CD14-positive monocyte (primary cell): ENCODE results near the gene VEPH1. TPM values are rescaled to one million over a fixed set of nuclear protein-coding genes. Genes with fewer than 3 reads are reported as not detected.

ENCODE experiments used
- DNase-seq, 3 donors: peaks; one replicate each; pipeline ENCODE4 v3.0.0-alpha.2; 2011 to 2022
- H2AFZ ChIP-seq: 2 replicates; pipeline ENCODE4 v1.6.0; 2012; ENCODE audit warnings: mild to moderate bottlenecking, low read depth, low read length, inconsistent platforms; ENCODE audit not compliant: insufficient read depth, poor library complexity, severe bottlenecking
- H3K27ac ChIP-seq, 2 donors: 1 replicate in 1 of 2; 2 replicates in 1 of 2; pipeline ENCODE4 v1.5.1; 2012 to 2013; ENCODE audit warnings: low read length in 2 of 2, control low read depth in 1 of 2, inconsistent platforms in 1 of 2, low read depth in 1 of 2, mild to moderate bottlenecking in 1 of 2
- H3K27me3 ChIP-seq, 2 donors: one replicate each; pipeline versions ENCODE4 v1.6.0 to v1.6.1; 2011 to 2013; ENCODE audit warnings: low read length in 2 of 2; ENCODE audit not compliant: control insufficient read depth in 2 of 2, insufficient read depth in 2 of 2
- H3K36me3 ChIP-seq, 2 donors: replicated peaks in 1 of 2; 1 replicate in 1 of 2; 2 replicates in 1 of 2; pipeline versions ENCODE4 v1.5.1 to v1.6.1; 2012 to 2013; ENCODE audit warnings: low read length in 2 of 2, control low read depth in 1 of 2, inconsistent platforms in 1 of 2, mild to moderate bottlenecking in 1 of 2; ENCODE audit not compliant: insufficient read depth in 2 of 2, control insufficient read depth in 1 of 2
- H3K4me1 ChIP-seq, 2 donors: 1 replicate in 1 of 2; 2 replicates in 1 of 2; pipeline versions ENCODE4 v1.5.1 to v1.6.1; 2012 to 2013; ENCODE audit warnings: low read length in 2 of 2, control low read depth in 1 of 2, inconsistent platforms in 1 of 2, mild to moderate bottlenecking in 1 of 2, moderate library complexity in 1 of 2; ENCODE audit not compliant: insufficient read depth in 2 of 2, control insufficient read depth in 1 of 2
- H3K4me2 ChIP-seq: replicated peaks from 2 replicates; pipeline ENCODE3; 2012; ENCODE audit warnings: low read length, moderate library complexity, mild to moderate bottlenecking; ENCODE audit not compliant: poor library complexity, severe bottlenecking; ENCODE audit errors: extremely low read depth
- H3K4me3 ChIP-seq, 3 experiments: fragments of 200-600 bp in 1 of 3; sonication (generic) in 1 of 3; replicated peaks in 1 of 3; 1 replicate in 2 of 3; 2 replicates in 1 of 3; pipeline ENCODE4 v1.5.1; 2011 to 2013; ENCODE audit warnings: low read length in 3 of 3, mild to moderate bottlenecking in 3 of 3, control low read depth in 2 of 3, low read depth in 2 of 3, inconsistent platforms in 1 of 3, moderate library complexity in 1 of 3
- H3K79me2 ChIP-seq: 2 replicates; pipeline ENCODE4 v1.6.0; 2012; ENCODE audit warnings: mild to moderate bottlenecking, control low read depth, inconsistent platforms, low read length, moderate library complexity; ENCODE audit not compliant: insufficient read depth
- H3K9ac ChIP-seq: 2 replicates; pipeline ENCODE4 v1.6.0; 2017; ENCODE audit warnings: low read length, mild to moderate bottlenecking; ENCODE audit not compliant: insufficient read depth, poor library complexity, severe bottlenecking
- H3K9me3 ChIP-seq, 2 donors: replicated peaks in 1 of 2; 1 replicate in 1 of 2; 2 replicates in 1 of 2; pipeline versions ENCODE4 v1.5.1 to v1.6.1; 2012 to 2013; ENCODE audit warnings: low read length in 2 of 2, control low read depth in 1 of 2; ENCODE audit not compliant: control insufficient read depth in 1 of 2, insufficient read depth in 1 of 2
- H4K20me1 ChIP-seq: 2 replicates; pipeline ENCODE4 v1.6.0; 2012; ENCODE audit warnings: mild to moderate bottlenecking, low read length, control low read depth, moderate library complexity; ENCODE audit not compliant: insufficient read depth
- H3K27ac Mint-ChIP-seq, 7 donors: one replicate each; pipeline ENCODE4 v1.8.0; 2020; ENCODE audit warnings: mild to moderate bottlenecking in 7 of 7, mixed read lengths in 7 of 7, moderate library complexity in 6 of 7, inconsistent platforms in 2 of 7
- H3K27me3 Mint-ChIP-seq, 3 donors: one replicate each; pipeline ENCODE4 v1.8.0; 2021 to 2022; ENCODE audit warnings: low read depth in 3 of 3, mild to moderate bottlenecking in 3 of 3, mixed read lengths in 3 of 3, moderate library complexity in 3 of 3, inconsistent platforms in 1 of 3
- H3K36me3 Mint-ChIP-seq, 2 donors: one replicate each; pipeline ENCODE4 v1.8.0; 2020; ENCODE audit warnings: mixed read lengths in 2 of 2, inconsistent platforms in 1 of 2, mild to moderate bottlenecking in 1 of 2
- H3K4me1 Mint-ChIP-seq: one replicate; pipeline ENCODE4 v1.8.0; 2020; ENCODE audit warnings: mild to moderate bottlenecking, mixed read lengths
- H3K4me3 Mint-ChIP-seq, 2 donors: one replicate each; pipeline ENCODE4 v1.8.0; 2020; ENCODE audit warnings: mild to moderate bottlenecking in 2 of 2, mixed read lengths in 2 of 2, moderate library complexity in 1 of 2
- H3K9me3 Mint-ChIP-seq, 7 donors: one replicate each; pipeline ENCODE4 v1.8.0; 2020 to 2022; ENCODE audit warnings: mixed read lengths in 7 of 7, mild to moderate bottlenecking in 6 of 7, moderate library complexity in 6 of 7, inconsistent platforms in 2 of 7
- CTCF ChIP-seq: fragments of 200-600 bp; IDR thresholded peaks from one replicate; pipeline ENCODE4 v1.8.0; 2022; ENCODE audit warnings: antibody characterized with exemption, mild to moderate bottlenecking
- WGBS: methylation state at CpG from one replicate; pipeline ENCODE4 v1.1.5; 2013; ENCODE audit warnings: missing lambda C conversion rate; ENCODE audit not compliant: insufficient coverage; 5-methylcytosine and 5-hydroxymethylcytosine counted together
- intact Hi-C, 2 donors: fragments of 100-400 bp; cut with micrococcal nuclease; formaldehyde crosslinking; loops; one replicate each; pipeline versions ENCODE4 v1.15.0 to v1.15.1; 2023
- polyA minus RNA-seq: library from RNA; depleted of rRNA, polyadenylated mRNA; stranded (reverse); fragments of >200 nt; gene quantifications from 2 replicates; pipeline ENCODE4 v1.2.3, GENCODE V29; 2012
- polyA plus RNA-seq, 3 donors: library from polyadenylated mRNA; depleted of rRNA in 1 of 3; unstranded in 2 of 3; stranded (reverse) in 1 of 3; fragments of 300-500 nt in 2 of 3; fragments of >200 nt in 1 of 3; fragmentation: Illumina TruSeq in 2 of 3; gene quantifications; 1 replicate in 2 of 3; 2 replicates in 1 of 3; pipeline ENCODE4 v1.2.3, GENCODE V29; 2012 to 2021
- total RNA-seq, 12 experiments: library from RNA in 1 of 12; stranded (reverse) in 1 of 12; fragments of 120-200 nt in 1 of 12; gene quantifications; one replicate each; pipeline ENCODE4 v1.2.4 and lab custom pipeline; 2013 to 2026; ENCODE audit warnings: mixed read lengths in 6 of 12, inconsistent platforms in 1 of 12

The VEPH1 gene
- 0.42 TPM for total RNA-seq (2013)
- polyA plus RNA-seq (under 1 TPM in 1 of 3 donors, not detected in 2; 0.44 TPM), polyA minus RNA-seq (not detected in 2 replicates), total RNA-seq (lab: John Stamatoyannopoulos, UW) (0 to 4.5 (median 0.06) reads per million in 11 experiments)

- no peaks in the 10 kb centered on the region for H3K9me3 ChIP-seq
- peaks cover 5 to 7% of the 10 kb centered on the region in 2 donors for H3K4me1 ChIP-seq
- WGBS = 90% methylated on average over 4 of the region's 7 CpGs
- no peak for DNase-seq
- no peaks in the 10 kb centered on the region for H4K20me1 ChIP-seq
- no peak within 1 kb of the TSS for H3K4me2 ChIP-seq
- no peak within 1 kb of the TSS for H3K9ac ChIP-seq
- H3K36me3 ChIP-seq = no peaks in the 10 kb centered on the region
- intact Hi-C loops = no loop called here
- H3K4me3 Mint-ChIP-seq = no peak within 1 kb of the TSS
- no peak within 1 kb of the TSS for H3K27ac Mint-ChIP-seq
- H3K27me3 Mint-ChIP-seq = peaks cover 25 to 28% (median 25%) of the 10 kb centered on the region in 3 donors
- peaks cover 0 to 3% (median 0%) of the 10 kb centered on the region in 7 donors for H3K9me3 Mint-ChIP-seq
- no peak within 1 kb of the TSS for H2AFZ ChIP-seq
- no peaks in the 10 kb centered on the region for H3K79me2 ChIP-seq
- no peaks in the 10 kb centered on the region for H3K36me3 Mint-ChIP-seq
- peaks cover 15% of the 10 kb centered on the region for H3K4me1 Mint-ChIP-seq
- no peak within 1 kb of the TSS for H3K27ac ChIP-seq
- no peak within 1 kb of the TSS for H3K4me3 ChIP-seq
- peaks cover 27% of the 10 kb centered on the region in 2 donors for H3K27me3 ChIP-seq
- no peak for TF ChIP-seq CTCF
These were observed at the start of gene VEPH1 for GRCh38 chr3:157502916-157503595. VEPH1 (minus strand) TSS chr3:157503416; CDS start chr3:157495349, 8,067 bp downstream.

GRCh38 chr3:157551961-157552360, 48.7 kb upstream of the VEPH1 start:
- Histone ChIP-seq H3K9me3 (peaks cover 0 to 4% of the 10 kb centered on the region in 2 donors), H3K4me1 (no peaks in the 10 kb centered on the region), H3K4me3 (no peak overlapping the region), H4K20me1 (no peaks in the 10 kb centered on the region), H3K79me2 (no peaks in the 10 kb centered on the region), H3K4me2 (no peak overlapping the region), H3K27me3 (no peaks in the 10 kb centered on the region), H2AFZ (no peak overlapping the region), H3K36me3 (no peaks in the 10 kb centered on the region), H3K27ac (no peak overlapping the region), H3K9ac (no peak overlapping the region)
- H3K27ac Mint-ChIP-seq = no peak overlapping the region
- H3K4me3 Mint-ChIP-seq = no peak overlapping the region
- peaks cover 2 to 15% (median 8%) of the 10 kb centered on the region in 7 donors for H3K9me3 Mint-ChIP-seq
- no CpG with 5 or more reads among the region's 1 CpG for WGBS
- H3K27me3 Mint-ChIP-seq = peaks cover 0 to 3% (median 2%) of the 10 kb centered on the region in 3 donors
- no peaks in the 10 kb centered on the region for H3K4me1 Mint-ChIP-seq
- TF ChIP-seq CTCF = no peak
- no peak for DNase-seq
- H3K36me3 Mint-ChIP-seq = no peaks in the 10 kb centered on the region
- intact Hi-C loops = no loop called here
